Activated naive CD8-positive, alpha-beta T cell treated with anti-CD3 and anti-CD28 coated beads, Interleukin-2, amount 50 U/mL, for 16 hours (primary cell): Measurements from ENCODE around the gene SLC12A3.

Source experiments
- DNase-seq: peaks from one replicate; pipeline ENCODE4 v3.0.0-alpha.2; 2020; ENCODE audit warnings: low read depth, low spot score

Gene SLC12A3

GRCh38 chr16:56864960-56865359 is at the start of gene SLC12A3:
Gene SLC12A3 (plus strand): TSS chr16:56865207. CDS start chr16:56865236, 29 bp downstream.
- DNase-seq, result no peak

GRCh38 chr16:56815721-56816120 is 49.3 kb upstream of the SLC12A3 start:
- no peak for DNase-seq

GRCh38 chr16:56817056-56817455 is 48.0 kb upstream of the SLC12A3 start:
- no peak for DNase-seq

GRCh38 chr16:56817938-56818337 is 47.1 kb upstream of the SLC12A3 start:
- no peak for DNase-seq

GRCh38 chr16:56823081-56823733 is 41.8 kb upstream of the SLC12A3 start:
- DNase-seq, result no peak

- no peak for DNase-seq
Observed at GRCh38 chr16:56824331-56824730, 40.7 kb upstream of the SLC12A3 start.

GRCh38 chr16:56824804-56825203 is 40.2 kb upstream of the SLC12A3 start:
- DNase-seq, result no peak

GRCh38 chr16:56825826-56826225 is 39.2 kb upstream of the SLC12A3 start:
- DNase-seq, result no peak

- no peak for DNase-seq
Observed at GRCh38 chr16:56828647-56829046, 36.4 kb upstream of the SLC12A3 start.

- no peak for DNase-seq
Observed at GRCh38 chr16:56830669-56831068, 34.3 kb upstream of the SLC12A3 start.

- no peak for DNase-seq
Observed at GRCh38 chr16:56832768-56833167, 32.2 kb upstream of the SLC12A3 start.

GRCh38 chr16:56833243-56833970 is 31.6 kb upstream of the SLC12A3 start:
- no peak for DNase-seq

GRCh38 chr16:56835320-56835719 is 29.7 kb upstream of the SLC12A3 start:
- DNase-seq, result no peak

GRCh38 chr16:56836410-56837230 is 28.4 kb upstream of the SLC12A3 start:
- no peak for DNase-seq

GRCh38 chr16:56838622-56839337 is 26.2 kb upstream of the SLC12A3 start:
- DNase-seq, result no peak

GRCh38 chr16:56841233-56841632 is 23.8 kb upstream of the SLC12A3 start:
- DNase-seq, result no peak

GRCh38 chr16:56841659-56842058 is 23.3 kb upstream of the SLC12A3 start:
- no peak for DNase-seq

GRCh38 chr16:56842133-56842532 is 22.9 kb upstream of the SLC12A3 start:
- no peak for DNase-seq

GRCh38 chr16:56844056-56844455 is 21.0 kb upstream of the SLC12A3 start:
- no peak for DNase-seq

- no peak for DNase-seq
Observed at GRCh38 chr16:56847173-56847910, 17.7 kb upstream of the SLC12A3 start.
